Astrocyte of the spinal cord (primary cell): Measurements from ENCODE around the gene HTR2A.

Experiments used
- DNase-seq: peaks from one replicate; pipeline ENCODE4 v3.0.0; 2011; ENCODE audit warnings: low read depth, low spot score
- H3K4me3 ChIP-seq: 2 replicates; pipeline ENCODE4 v1.5.1; 2011; ENCODE audit warnings: low read depth, mild to moderate bottlenecking, low read length, moderate library complexity
- CTCF ChIP-seq: IDR thresholded peaks from 2 replicates; pipeline ENCODE4 v1.5.1; 2012; ENCODE audit warnings: low read depth, mild to moderate bottlenecking, low read length, inconsistent platforms
- in situ Hi-C: cut with HindIII; loops from 2 replicates; pipeline ENCODE4 v1.10.0; 2017; ENCODE audit warnings: low sequenced_read_pairs

The HTR2A gene

GRCh38 chr13:46850214-46850613 is 46.6 kb downstream of the HTR2A start:
- H3K4me3 ChIP-seq, result no peak overlapping the region
- TF ChIP-seq CTCF, result no peak
- in situ Hi-C loops, result no loop called here
- no peak for DNase-seq

- no peak for DNase-seq
- no peak overlapping the region for H3K4me3 ChIP-seq
- no peak for TF ChIP-seq CTCF
- in situ Hi-C loops, result no loop called here
Observed at GRCh38 chr13:46846726-46847125, 50.1 kb downstream of the HTR2A start.

- TF ChIP-seq CTCF, result no peak
- DNase-seq, result no peak
- H3K4me3 ChIP-seq, result no peak overlapping the region
- in situ Hi-C loops, result no loop called here
Observed at GRCh38 chr13:46845146-46845545, 51.7 kb downstream of the HTR2A start.

GRCh38 chr13:46844431-46844830 is 52.4 kb downstream of the HTR2A start:
- in situ Hi-C loops, result no loop called here
- no peak for TF ChIP-seq CTCF
- DNase-seq, result no peak
- H3K4me3 ChIP-seq, result no peak overlapping the region

- TF ChIP-seq CTCF, result no peak
- in situ Hi-C loops, result no loop called here
- no peak for DNase-seq
- H3K4me3 ChIP-seq, result no peak overlapping the region
Observed at GRCh38 chr13:46839399-46839798, 57.5 kb downstream of the HTR2A start.

GRCh38 chr13:46834657-46835056 is 62.2 kb downstream of the HTR2A start:
- H3K4me3 ChIP-seq, result no peak overlapping the region
- no peak for DNase-seq
- TF ChIP-seq CTCF, result no peak
- in situ Hi-C loops, result no loop called here

- peak; percentile 72 for TF ChIP-seq CTCF
- H3K4me3 ChIP-seq, result no peak overlapping the region
- DNase-seq, result peak; percentile 67
- in situ Hi-C loops, result no loop called here
Observed at GRCh38 chr13:46831588-46832194, 65.2 kb downstream of the HTR2A start.
